Spinal cord (tissue), 10 donors: ENCODE data around the gene ISY1. TPM values are rescaled to one million over a fixed set of nuclear protein-coding genes. Genes with fewer than 3 reads are reported as not detected.
A peak's percentile ranks its signal among the peaks of the same experiment; 100 is the strongest.
"Not testable (repeated sequence)": the region's sequence is repeated elsewhere in the genome, so short reads cannot be mapped to it uniquely, and the experiment has no call there.

Experiments used
- DNase-seq, 6 donors: peaks; one replicate each; pipeline versions ENCODE4 v3.0.0 to v3.0.0-alpha.2; 2013 to 2015; ENCODE audit warnings: low spot score in 6 of 6, low read depth in 4 of 6
- H3K27ac ChIP-seq: one replicate; pipeline ENCODE4 v1.5.1; 2013; ENCODE audit warnings: low read depth, low read length, control low read depth
- H3K27me3 ChIP-seq: one replicate; pipeline ENCODE4 v1.6.1; 2013; ENCODE audit warnings: low read length; ENCODE audit not compliant: control insufficient read depth, insufficient read depth
- H3K36me3 ChIP-seq: one replicate; pipeline ENCODE4 v1.6.1; 2013; ENCODE audit warnings: low read length; ENCODE audit not compliant: control insufficient read depth, insufficient read depth
- H3K4me1 ChIP-seq: one replicate; pipeline ENCODE4 v1.6.1; 2013; ENCODE audit warnings: low read length; ENCODE audit not compliant: control insufficient read depth, insufficient read depth
- H3K4me3 ChIP-seq: one replicate; pipeline ENCODE4 v1.5.1; 2013; ENCODE audit warnings: low read depth, low read length, control low read depth
- H3K9me3 ChIP-seq: one replicate; pipeline ENCODE4 v1.6.1; 2013; ENCODE audit warnings: low read length; ENCODE audit not compliant: control insufficient read depth, insufficient read depth
- WGBS: methylation state at CpG from one replicate; pipeline ENCODE4 v1.1.5; 2013; ENCODE audit warnings: missing lambda C conversion rate; ENCODE audit not compliant: insufficient coverage; 5-methylcytosine and 5-hydroxymethylcytosine counted together
- polyA plus RNA-seq, 2 donors: library from polyadenylated mRNA; unstranded; fragments of 120-200 nt; gene quantifications; one replicate each; pipeline ENCODE4 v1.2.1, GENCODE V29; 2013; ENCODE audit not compliant: insufficient read length in 2 of 2
- total RNA-seq, 2 donors: library from RNA; depleted of rRNA in 1 of 2; stranded (reverse); fragments of 120-200 nt in 1 of 2; fragments of >200 nt in 1 of 2; gene quantifications; one replicate each; pipeline versions ENCODE4 v1.2.3 to v1.2.4, GENCODE V29; 2013 to 2014
- donor health status: healthy.

ISY1 gene
- total and polyA plus RNA-seq, 4 donors = 14.6 to 30.7 (median 28.3) TPM

DNA sequence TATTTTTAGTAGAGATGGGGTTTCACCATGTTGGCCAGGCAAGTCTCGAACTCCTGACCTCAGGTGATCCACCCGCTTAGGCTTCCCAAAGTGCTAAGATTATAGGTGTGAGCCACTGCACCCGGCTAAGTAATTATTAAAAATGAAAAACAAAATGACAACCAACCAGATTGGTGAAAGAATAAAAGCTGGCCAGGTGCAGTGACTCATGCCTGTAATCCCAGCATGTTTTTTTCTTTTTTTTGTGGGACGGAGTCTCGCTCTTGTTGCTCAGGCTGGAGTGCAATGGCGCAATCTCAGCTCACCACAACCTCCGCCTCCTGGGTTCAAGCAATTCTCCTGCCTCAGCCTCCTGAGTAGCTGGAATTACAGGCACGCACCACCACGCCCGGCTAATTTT lies 24.6 kb downstream of the ISY1 start:
- DNase-seq, H3K9me3 ChIP-seq, H3K4me1 ChIP-seq, H3K27me3 ChIP-seq, H3K27ac ChIP-seq, H3K4me3 ChIP-seq: not testable (repeated sequence)
- peaks cover 65% of the 10 kb centered on the region for H3K36me3 ChIP-seq
- WGBS = 92% methylated on average over 2 of the region's 10 CpGs

DNA sequence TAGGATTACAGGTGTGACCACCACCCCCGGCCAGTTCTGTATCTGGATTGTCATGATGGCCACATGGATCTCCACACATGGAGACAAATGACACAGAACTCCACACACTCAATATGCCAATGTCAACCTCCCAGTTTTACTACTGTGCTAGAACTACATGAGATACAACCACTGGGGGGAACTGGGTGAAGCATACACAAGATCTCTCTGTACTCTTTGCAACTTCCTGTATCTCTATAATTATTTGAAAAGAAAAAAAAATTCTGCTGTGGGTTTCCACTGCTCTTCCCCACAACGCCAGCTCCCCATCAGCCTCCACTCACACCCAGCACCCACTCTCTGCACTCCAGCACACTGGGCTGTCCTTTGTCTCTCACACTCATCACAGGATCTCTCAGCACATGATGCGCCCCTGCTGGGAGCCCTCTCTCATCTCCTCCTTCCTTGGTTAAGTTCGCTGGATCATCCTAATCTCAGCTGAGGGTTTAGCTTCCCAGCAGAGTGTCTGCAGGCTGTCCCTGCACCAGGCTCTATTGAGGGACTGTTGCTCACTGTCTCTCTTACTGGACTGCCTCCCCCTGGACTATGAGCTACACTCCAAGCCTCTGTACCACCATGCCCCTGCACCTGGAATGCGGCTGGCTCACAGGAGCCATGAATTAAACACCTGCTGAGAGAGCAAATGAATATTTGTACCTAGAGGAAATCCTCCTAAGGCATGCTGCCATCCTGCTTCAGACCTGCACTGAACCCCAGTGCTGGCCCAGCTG lies 28.6 kb downstream of the ISY1 start:
- H3K36me3 ChIP-seq = peaks cover 74% of the 10 kb centered on the region

DNA sequence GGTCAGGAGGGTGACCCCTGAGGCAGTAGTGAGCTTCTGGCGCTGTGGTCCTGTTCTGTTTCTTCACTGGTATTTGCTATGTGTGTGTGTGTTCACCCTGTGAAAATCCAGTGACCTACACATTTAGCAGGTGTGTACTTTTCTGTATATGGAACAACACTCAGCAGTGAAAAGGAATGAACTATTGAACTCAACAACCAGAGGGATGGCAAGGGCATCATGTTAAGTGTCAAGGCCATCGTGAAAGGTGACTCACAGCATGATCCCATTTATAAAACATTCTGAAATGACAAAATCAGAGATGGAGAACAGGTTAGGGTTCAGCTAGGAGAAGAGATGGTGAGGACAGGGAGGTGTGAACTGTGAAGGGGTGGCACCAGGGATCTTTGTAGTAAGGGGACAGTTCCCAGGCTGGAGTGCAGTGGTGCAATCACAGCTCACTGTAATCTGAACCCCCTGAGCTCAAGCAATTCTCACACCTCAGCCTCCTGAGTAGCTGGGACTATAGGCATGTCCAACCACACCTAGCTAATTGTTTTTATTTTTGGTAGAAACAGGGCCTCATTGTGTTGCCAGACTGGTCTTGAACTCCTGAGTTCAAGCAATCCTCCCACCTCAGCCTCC lies 29.3 kb downstream of the ISY1 start:
- Histone ChIP-seq H3K36me3 (peaks cover 79% of the 10 kb centered on the region), H3K27me3 (no peaks in the 10 kb centered on the region), H3K4me1 (no peaks in the 10 kb centered on the region), H3K27ac (no peak overlapping the region), H3K9me3 (no peaks in the 10 kb centered on the region), H3K4me3 (no peak overlapping the region)
- WGBS = 100% methylated on average over 1 of the region's 2 CpGs
- DNase-seq = no peak

More for the DNA sequence above, 28.6 kb downstream of the ISY1 start:
- no peak overlapping the region for H3K4me3 ChIP-seq
- H3K27ac ChIP-seq = no peak overlapping the region
- no peaks in the 10 kb centered on the region for H3K27me3 ChIP-seq
- no peaks in the 10 kb centered on the region for H3K9me3 ChIP-seq
- H3K4me1 ChIP-seq = no peaks in the 10 kb centered on the region
- no peak for DNase-seq
- WGBS = 90% methylated on average over 5 of the region's 5 CpGs

DNA sequence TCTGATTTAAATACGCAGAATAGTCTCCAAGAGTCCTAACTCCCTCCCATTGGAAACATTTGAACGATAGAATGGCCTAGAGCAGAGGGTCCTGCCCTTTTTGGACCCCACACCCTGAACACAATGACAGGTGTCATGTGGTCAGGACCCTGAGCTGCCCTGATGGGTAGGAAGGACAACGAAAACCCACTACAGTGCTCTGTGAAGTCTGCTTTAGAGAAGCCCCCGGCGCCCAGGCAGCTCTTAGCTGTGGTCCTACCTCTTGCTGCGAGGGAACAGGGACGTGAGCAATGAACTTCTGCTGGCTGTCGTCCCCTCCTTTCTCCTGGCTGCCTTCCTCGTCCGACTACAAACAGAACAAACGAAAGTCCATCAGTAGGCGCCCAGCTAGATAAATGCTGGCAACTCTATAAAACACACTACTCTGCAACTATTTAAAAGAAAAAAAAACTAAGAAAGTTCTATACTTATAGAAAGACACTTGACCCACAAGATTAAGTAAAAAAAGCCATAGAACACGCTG lies 30.5 kb downstream of the ISY1 start:
- WGBS = 98% methylated on average over 9 of the region's 13 CpGs
- no peak overlapping the region for H3K4me3 ChIP-seq
- no peak overlapping the region for H3K27ac ChIP-seq
- no peak for DNase-seq
- no peaks in the 10 kb centered on the region for H3K27me3 ChIP-seq
- H3K36me3 ChIP-seq = peaks cover 75% of the 10 kb centered on the region
- H3K9me3 ChIP-seq = no peaks in the 10 kb centered on the region
- H3K4me1 ChIP-seq = no peaks in the 10 kb centered on the region

DNA sequence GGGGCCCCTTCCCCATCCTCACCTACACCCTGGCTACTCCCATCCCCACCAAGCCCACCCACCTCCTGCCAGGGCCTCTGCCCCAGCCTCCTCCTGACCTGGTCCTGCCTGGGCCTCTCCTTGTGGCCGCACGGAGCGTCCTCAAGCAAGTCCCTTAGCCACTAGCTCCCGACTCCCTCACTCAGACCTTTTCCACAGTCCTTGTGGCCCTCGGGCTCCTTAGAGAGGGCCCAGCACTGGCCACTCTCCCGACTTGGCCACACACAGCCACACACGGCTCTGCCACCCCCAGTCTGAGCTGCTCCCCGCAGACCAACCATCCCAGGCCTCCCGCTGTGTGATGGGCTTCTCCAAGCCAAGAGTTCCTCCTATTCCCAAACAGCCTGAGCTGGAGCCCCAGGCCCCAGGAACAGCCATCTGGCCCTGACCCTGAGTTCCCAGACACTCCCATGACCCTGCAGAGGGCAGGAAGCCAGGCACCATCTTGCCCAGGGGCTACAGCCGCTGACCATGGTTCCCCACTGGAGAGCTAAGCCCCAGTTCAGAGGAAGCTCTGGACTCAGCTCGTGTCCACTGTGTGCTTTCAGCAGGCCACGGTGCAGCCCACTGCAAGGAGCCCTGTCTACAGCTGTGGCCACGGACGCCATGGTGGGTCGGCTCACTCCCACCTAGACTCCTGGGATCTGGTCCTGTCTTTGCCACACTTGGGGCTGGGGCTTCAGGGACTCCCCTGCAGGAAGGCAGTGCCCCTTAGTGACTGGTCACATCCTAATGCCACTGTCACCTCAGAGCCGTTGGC lies 32.3 kb downstream of the ISY1 start:
- H3K27ac ChIP-seq = no peak overlapping the region
- no peaks in the 10 kb centered on the region for H3K9me3 ChIP-seq
- 98% methylated on average over 15 of the region's 16 CpGs for WGBS
- H3K27me3 ChIP-seq = no peaks in the 10 kb centered on the region
- no peak for DNase-seq
- no peak overlapping the region for H3K4me3 ChIP-seq
- H3K36me3 ChIP-seq = peaks cover 58% of the 10 kb centered on the region
- H3K4me1 ChIP-seq = no peaks in the 10 kb centered on the region

DNA sequence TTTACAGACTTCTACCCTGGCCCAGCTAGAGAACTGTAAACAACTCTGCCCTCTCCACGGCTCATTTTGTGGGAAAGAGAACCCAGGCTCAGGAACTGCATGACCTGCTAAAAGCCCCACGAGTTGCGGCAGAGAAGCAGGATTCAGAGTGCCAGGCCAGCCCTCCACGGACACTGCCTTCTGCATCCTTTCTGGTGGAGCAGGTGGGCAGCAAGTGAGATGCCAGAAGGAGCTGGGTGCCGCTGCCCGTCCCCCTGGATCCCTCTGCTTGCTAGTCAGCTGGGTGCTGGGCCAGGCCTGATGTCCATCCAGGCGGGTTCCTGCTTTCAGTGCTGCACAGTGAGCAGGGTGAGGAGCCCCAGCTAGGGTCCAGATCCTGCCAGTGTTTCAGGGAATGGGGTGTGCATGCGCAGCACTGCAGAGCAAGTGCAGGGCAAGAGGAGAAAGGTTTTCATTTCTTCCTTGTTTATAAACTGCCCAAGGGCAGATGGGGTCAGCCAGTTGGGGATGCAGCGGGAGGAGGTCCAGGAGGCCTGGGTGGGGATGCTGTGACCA lies 34.1 kb downstream of the ISY1 start:
- H3K4me3 ChIP-seq = no peak overlapping the region
- no peak overlapping the region for H3K27ac ChIP-seq
- 89% methylated on average over 9 of the region's 9 CpGs for WGBS
- no peaks in the 10 kb centered on the region for H3K27me3 ChIP-seq
- no peak for DNase-seq
- H3K36me3 ChIP-seq = peaks cover 48% of the 10 kb centered on the region
- H3K4me1 ChIP-seq = peaks cover 9% of the 10 kb centered on the region
- no peaks in the 10 kb centered on the region for H3K9me3 ChIP-seq

DNA sequence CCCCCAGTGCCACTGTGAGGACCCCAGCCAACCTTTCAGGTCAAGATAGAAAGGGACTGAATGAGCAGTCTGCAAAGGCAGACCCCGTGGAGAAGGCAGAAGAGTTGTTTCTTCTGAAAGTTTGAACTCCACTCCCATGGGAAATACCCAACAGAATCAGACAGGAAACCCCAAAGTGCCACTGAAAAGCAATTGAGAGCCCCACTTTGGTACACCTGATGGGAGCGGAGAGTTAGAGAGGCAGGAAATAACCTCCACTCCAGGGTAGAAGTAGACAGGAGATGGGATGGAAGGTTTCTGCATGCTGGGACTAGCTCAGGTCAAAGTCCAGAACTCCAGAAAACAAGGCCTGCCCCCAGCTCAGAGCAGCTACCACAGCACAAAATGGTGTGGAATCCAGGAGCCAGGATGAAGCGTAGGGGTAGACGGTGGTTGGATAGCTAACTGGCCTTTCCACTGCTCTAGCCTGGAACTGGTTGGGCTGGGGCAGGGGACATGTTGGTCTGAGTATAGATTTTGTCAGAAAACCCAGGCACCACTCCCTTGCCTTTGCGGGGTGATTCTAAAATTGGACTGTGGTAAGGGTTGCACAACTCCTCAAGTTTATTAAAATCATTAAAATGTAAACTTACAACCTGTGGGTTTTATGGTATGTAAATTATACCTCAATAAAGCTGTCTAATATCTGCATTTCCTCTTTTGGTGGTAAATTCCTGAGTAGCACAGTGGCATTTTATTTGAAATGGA lies 37.4 kb downstream of the ISY1 start:
- no peaks in the 10 kb centered on the region for H3K27me3 ChIP-seq
- no peaks in the 10 kb centered on the region for H3K9me3 ChIP-seq
- H3K27ac ChIP-seq = no peak overlapping the region
- H3K36me3 ChIP-seq = peaks cover 24% of the 10 kb centered on the region
- DNase-seq = no peak
- 80% methylated on average over 2 of the region's 5 CpGs for WGBS
- no peak overlapping the region for H3K4me3 ChIP-seq
- peaks cover 34% of the 10 kb centered on the region for H3K4me1 ChIP-seq

DNA sequence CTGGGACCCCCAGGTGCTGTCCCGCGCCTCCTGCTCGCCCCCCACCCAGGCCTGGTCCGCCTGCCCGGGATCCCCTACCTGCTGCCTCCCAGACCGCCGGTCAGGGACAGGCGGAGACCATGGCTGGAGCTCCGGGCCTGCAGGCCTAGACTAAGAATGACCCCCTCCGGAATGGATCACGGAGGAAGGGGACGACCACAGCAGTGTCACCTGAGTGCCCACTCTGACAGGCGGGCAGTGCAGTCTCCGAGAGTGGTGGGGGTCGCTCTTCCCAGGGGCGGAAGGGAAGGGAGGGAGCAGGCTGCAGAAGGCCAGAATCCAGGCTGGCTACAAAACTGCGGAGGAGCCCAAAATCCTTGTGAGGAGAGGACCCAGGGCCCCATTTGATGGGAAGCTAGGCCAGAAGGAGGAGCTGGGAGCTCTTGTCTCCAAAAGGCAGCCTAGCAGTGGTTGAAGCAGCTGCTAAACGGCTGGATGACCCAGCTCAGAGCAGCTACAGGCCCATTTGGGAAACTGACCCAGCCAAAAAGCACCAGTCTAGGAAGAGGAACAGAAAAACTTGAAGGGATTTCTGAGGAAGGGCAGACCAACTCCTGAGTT lies 38.4 kb downstream of the ISY1 start:
- Histone ChIP-seq H3K27me3 (no peaks in the 10 kb centered on the region), H3K9me3 (no peaks in the 10 kb centered on the region), H3K4me1 (peaks cover 35% of the 10 kb centered on the region), H3K27ac (peak overlapping the region; percentile 86), H3K4me3 (peak overlapping the region; percentile 59), H3K36me3 (peaks cover 17% of the 10 kb centered on the region)
- DNase-seq = peak in 2 of 6 donors; percentile 17 to 39
- WGBS = 22% methylated on average over 18 of the region's 18 CpGs
